HG02852 (cell line): ENCODE measurements around the gene DLGAP1.
"Not testable (repeated sequence)": the region's sequence is repeated elsewhere in the genome, so short reads cannot be mapped to it uniquely, and the experiment has no call there.

ENCODE experiments used
- ATAC-seq: cut with Tn5 transposase; IDR thresholded peaks from one replicate; pipeline ENCODE4 v1.9.1; 2021; ENCODE audit warnings: mild to moderate bottlenecking, moderate library complexity; ENCODE audit not compliant: unreplicated experiment

DLGAP1 gene

DNA sequence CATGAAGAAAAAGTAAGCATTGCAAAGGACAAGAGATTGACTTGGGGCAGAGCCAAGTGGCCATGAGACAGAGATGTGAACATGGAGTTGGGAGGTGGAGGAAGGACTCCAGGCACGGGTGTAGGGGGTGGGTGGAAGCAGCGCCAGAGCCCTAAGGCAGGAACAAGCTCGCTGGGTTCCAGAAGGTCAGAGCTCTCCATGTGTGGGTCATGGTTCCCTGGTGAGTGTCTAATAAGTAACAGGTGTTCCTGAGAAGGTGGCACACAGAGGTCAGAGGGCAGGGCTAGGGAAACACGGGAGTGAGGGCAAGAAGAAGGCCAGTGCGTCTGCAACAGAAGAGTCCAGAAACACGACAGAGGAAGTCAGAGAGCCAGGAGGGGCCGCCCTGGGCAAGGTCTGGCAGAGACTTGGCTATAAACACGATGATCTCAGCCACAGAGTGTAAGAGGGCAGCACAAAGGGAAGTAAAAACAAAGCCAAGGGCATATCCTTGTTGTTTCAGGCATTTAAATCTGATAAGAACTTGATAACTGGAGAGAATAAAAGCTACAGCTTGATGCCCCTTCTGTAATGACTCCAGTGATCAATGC is 744.3 kb downstream of the DLGAP1 start:
- no peak for ATAC-seq

- no peak for ATAC-seq
Observed at GRCh38 chr18:3709205-3709604, 745.9 kb downstream of the DLGAP1 start.

GRCh38 chr18:3706279-3707097 is 748.6 kb downstream of the DLGAP1 start:
- ATAC-seq = no peak

- ATAC-seq = no peak
Observed at GRCh38 chr18:3704556-3705344, 750.4 kb downstream of the DLGAP1 start.

DNA sequence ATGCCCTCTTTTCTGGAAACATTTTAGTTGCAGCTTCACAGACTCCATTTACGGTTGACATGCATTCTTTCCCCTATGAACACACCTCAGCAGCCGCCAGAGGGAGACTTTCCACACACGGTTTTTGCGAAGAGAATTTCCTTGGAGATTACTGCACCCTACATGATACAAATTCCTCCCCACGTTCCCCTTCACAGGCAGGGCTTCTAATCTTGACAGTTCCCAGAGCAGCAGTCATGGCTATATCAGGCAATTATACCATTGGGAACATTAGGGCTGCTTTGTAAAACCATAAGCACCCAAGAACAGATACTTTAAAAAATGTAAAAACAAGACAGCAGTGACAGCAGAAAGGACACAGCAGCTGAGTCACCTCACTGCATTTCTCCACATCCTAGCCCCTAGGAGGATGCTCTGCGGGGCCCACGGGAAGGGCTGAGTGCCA is 751.4 kb downstream of the DLGAP1 start:
- no peak for ATAC-seq

GRCh38 chr18:3699707-3700567 is 755.2 kb downstream of the DLGAP1 start:
- not testable (repeated sequence) for ATAC-seq

DNA sequence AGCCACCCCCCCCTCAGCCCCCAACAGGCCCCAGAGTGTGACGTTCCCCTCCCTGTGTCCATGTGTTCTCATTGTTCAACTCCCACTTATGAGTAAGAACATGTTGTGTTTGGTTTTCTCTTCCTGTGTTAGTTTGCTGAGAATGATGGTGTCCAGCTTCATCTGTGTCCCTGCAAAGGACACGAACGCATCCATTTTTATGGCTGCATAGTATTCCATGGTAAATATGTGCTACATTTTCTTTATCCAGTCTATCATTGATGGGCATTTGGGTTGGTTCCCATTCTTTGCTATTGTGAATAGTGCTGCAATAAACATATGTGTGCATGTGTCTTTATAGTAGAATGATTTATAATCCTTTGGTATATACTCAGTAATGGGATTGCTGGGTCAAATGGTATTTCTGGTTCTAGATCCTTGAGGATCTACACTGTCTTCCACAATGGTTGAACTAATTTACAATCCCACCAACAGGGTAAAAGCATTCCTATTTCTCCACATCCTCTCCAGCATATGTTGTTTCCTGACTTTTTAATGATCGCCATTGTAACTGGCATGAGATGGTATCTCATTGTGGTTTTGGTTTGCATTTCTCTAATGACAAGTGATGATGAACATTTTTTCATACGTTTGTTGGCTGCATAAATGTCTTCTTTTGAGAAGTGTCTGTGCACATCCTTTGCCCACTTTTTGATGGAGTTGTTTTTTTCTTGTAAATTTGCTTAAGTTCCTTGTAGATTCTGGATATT is 760.9 kb downstream of the DLGAP1 start:
- not testable (repeated sequence) for ATAC-seq

GRCh38 chr18:3693410-3693809 is 761.7 kb downstream of the DLGAP1 start:
- ATAC-seq = no peak

GRCh38 chr18:3692691-3693090 is 762.4 kb downstream of the DLGAP1 start:
- ATAC-seq = no peak

DNA sequence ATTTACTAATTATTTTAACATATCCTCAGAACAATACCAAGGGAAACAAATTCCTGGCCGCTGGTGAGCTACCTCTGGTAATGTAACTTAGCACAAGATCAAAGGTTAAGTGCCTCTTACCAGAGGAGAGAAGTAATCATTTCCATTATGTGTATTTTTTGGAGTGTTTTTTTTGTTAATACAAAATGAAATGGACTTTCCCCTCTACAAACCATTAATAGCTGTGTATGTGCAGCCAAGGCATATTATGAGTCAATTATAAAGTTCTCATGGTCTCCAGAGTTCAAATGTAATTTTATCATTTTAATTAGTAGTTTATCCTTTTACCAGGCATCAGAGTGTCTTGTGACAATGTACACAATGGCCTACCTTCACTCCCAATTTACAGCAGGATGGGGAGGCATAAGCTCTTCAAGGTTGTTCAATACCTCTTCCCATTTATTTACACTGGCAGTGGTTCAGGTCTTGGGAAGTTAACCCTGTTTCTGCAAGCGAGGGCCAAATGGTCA is 762.9 kb downstream of the DLGAP1 start:
- ATAC-seq = no peak

- no peak for ATAC-seq
Observed at GRCh38 chr18:3691705-3692104, 763.4 kb downstream of the DLGAP1 start.

- ATAC-seq = no peak
Observed at GRCh38 chr18:3690764-3691066, 764.4 kb downstream of the DLGAP1 start.

GRCh38 chr18:3689986-3690763 is 764.9 kb downstream of the DLGAP1 start:
- ATAC-seq = no peak

- ATAC-seq = no peak
Observed at GRCh38 chr18:3689091-3689490, 766.0 kb downstream of the DLGAP1 start.

DNA sequence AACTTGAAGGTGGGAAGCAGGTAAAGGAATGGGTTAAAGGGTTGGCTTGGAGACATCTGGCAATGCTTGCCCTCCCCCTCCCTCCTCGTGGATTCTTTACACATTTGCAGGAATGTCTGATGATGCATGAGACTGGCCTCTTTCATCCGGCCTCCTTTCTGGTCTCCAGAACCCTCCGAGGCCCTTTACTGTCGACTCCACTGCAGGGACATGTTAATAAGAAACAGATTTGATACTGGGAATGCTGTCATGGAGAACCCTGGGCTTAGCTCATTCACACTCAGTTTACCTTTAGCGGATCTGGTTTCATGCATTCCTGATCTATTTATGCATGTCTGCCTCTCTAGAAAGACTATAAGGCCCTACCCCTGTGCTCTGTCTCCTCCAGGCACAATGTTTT is 766.4 kb downstream of the DLGAP1 start:
- no peak for ATAC-seq

DNA sequence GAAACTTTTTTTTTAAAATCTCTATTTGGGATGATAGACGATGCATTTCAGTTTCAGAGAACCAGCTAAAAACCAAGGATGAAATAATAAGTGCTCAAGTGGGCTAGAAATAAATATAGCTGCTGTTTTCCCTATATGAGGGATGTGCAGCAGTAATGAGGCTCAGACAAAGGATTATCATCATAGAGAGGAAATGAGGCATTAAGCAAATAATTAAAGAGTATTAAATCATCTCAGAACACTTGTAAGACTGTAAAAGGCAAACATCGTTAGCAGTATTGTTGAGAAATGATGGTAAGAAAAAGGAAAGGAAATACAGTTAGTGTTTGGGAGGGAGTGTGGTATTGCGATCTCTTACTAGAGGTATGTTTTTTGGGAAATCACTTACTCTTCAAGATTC is 771.6 kb downstream of the DLGAP1 start:
- no peak for ATAC-seq

DNA sequence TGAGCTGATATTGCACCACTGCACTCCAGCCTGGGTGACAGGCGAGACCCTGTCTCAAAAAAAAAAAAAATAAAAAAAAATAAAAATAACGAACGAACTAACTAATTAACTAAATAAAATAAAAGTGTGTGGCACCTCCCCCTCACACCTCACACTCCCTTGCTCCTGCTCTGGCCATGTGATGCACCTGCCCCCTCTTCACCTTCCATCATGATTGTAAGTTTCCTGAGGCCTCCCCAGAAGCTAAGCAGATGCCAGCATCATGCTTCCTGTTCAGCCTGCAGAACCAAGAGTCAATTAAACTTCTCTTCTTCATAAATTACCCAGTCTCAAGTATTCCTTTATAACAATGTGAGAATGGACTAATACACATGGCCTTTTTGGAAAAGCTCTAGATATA is 773.0 kb downstream of the DLGAP1 start:
- ATAC-seq = no peak

GRCh38 chr18:3679241-3679640 is 775.9 kb downstream of the DLGAP1 start:
- ATAC-seq = no peak

DNA sequence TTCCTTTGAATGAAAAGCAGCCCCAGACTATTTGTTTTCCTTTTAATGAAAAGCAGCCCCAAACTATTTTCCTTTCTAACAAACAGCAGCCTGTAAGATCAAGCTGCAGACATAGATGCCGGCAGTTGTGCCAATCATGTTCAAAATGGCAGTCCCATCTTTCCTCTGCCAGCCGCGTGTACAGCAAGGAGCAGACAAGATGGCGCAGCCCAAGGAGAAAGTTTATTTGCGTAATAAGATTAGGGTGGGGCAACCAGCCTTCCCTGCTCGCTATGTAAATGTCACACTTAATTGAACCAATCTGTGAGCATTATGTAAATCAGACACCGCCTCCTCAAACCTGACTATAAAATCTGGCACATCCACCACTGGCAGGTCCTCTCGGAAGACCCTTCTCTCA is 779.1 kb downstream of the DLGAP1 start:
- no peak for ATAC-seq
